Lower leg skin (tissue), 3 donors: Measurements from ENCODE around the gene GFOD2.
"Not testable (repeated sequence)": the region's sequence is repeated elsewhere in the genome, so short reads cannot be mapped to it uniquely, and the experiment has no call there.

Experiments
- POLR2A ChIP-seq, 2 donors: fragments of 450-650 bp; IDR thresholded peaks; one replicate each; pipeline ENCODE4 v1.6.1; 2016 to 2017; ENCODE audit warnings: antibody characterized with exemption in 2 of 2, mild to moderate bottlenecking in 1 of 2, moderate library complexity in 1 of 2
- TF ChIP-seq, protein P1 (sequence below), 3 donors: fragments of 450-650 bp; IDR thresholded peaks; one replicate each; pipeline ENCODE4 v1.5.1; 2016; ENCODE audit warnings: antibody characterized with exemption in 3 of 3, mild to moderate bottlenecking in 3 of 3, moderate library complexity in 2 of 3

DNA sequence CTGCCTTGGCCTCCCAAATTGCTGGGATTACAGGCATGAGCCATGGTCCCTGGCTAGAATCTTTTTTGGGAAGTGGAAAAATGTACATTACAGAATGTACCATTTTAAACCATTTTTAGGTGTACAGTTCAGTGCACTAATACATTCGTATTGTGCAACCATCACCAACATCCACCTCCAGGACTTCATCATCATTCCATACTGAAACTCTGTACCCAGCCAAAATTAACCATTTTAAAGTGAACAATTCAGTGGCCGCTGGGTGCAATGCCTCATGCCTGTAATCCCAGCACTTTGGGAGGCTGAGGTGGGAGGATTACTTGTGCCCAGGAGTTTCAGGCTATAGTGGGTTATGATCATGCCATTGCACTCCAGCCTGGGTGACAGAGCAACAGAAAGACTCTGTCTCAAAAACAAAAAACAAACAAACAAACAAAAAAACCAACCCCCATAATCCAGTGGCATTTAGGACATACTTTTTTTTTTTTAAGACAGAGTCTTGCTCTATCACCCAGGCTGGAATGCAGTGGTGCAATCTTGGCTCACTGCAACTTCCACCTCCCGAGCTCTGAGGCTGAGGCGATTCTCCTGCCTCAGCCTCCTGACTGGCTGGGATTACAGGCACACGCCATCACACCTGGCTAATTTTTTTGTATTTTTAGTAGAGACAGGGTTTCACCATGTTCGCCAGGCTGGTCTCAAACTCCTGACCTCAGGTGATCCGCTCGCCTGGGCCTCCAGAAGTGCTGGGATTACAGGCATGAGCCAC lies 25.4 kb downstream of the GFOD2 start:
- not testable (repeated sequence) for TF ChIP-seq POLR2A (IDR thresholded peaks at IDR 0.05)
- TF ChIP-seq, protein P1, sequence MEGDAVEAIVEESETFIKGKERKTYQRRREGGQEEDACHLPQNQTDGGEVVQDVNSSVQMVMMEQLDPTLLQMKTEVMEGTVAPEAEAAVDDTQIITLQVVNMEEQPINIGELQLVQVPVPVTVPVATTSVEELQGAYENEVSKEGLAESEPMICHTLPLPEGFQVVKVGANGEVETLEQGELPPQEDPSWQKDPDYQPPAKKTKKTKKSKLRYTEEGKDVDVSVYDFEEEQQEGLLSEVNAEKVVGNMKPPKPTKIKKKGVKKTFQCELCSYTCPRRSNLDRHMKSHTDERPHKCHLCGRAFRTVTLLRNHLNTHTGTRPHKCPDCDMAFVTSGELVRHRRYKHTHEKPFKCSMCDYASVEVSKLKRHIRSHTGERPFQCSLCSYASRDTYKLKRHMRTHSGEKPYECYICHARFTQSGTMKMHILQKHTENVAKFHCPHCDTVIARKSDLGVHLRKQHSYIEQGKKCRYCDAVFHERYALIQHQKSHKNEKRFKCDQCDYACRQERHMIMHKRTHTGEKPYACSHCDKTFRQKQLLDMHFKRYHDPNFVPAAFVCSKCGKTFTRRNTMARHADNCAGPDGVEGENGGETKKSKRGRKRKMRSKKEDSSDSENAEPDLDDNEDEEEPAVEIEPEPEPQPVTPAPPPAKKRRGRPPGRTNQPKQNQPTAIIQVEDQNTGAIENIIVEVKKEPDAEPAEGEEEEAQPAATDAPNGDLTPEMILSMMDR (IDR thresholded peaks at IDR 0.05) = not testable (repeated sequence)
